ENCODE results near the gene IGSF5.

- TF ChIP-seq CTCF (IDR thresholded peaks at IDR 0.05) (no peak), ZFX (IDR thresholded peaks at IDR 0.05; ENCODE audit: borderline replicate concordance) (no peak)
These were observed 11.3 kb downstream of the IGSF5 start for GRCh38 chr21:39756285-39756684.
